PC-9 (cell line): Measurements from ENCODE around the gene ST6GALNAC3. TPM values are rescaled to one million over a fixed set of nuclear protein-coding genes. Genes with fewer than 3 reads are reported as not detected.

Source experiments
- BruUV-seq: library from RNA; stranded (reverse); fragments of 400-500 nt; replicated peaks from 2 replicates; lab custom pipeline; 2021; lab: Mats Ljungman, UMichigan
- CTCF ChIA-PET: fragments of 300-600 bp; sonication (Branson Sonifier 250); formaldehyde crosslinking; loops from one replicate; lab custom pipeline; 2022; ENCODE audit warnings: antibody characterized with exemption; lab: Charles Lee
- POLR2A ChIA-PET: fragments of 300-600 bp; sonication (Branson Sonifier 250); formaldehyde crosslinking; loops from one replicate; lab custom pipeline; 2022; ENCODE audit warnings: antibody characterized with exemption; ENCODE audit not compliant: unreplicated experiment; lab: Charles Lee
- DNase-seq, 2 experiments: peaks; one replicate each; pipeline versions ENCODE4 v3.0.0 to v3.0.0-alpha.2; 2015 to 2022; ENCODE audit warnings: mixed read lengths in 1 of 2
- H2AFZ ChIP-seq: fragments of 200-600 bp; sonication (generic); 2 replicates; pipeline ENCODE4 v1.8.1; 2017; ENCODE audit warnings: antibody characterized with exemption
- H3F3A ChIP-seq: fragments of 200-600 bp; sonication (generic); 2 replicates; pipeline ENCODE4 v1.8.1; 2017; ENCODE audit warnings: antibody characterized with exemption, mild to moderate bottlenecking, low read depth; ENCODE audit not compliant: insufficient read depth
- H3K27ac ChIP-seq: fragments of 200-600 bp; sonication (generic); 2 replicates; pipeline ENCODE4 v1.6.1; 2016; ENCODE audit warnings: mixed run types
- H3K27me3 ChIP-seq: fragments of 200-600 bp; sonication (generic); 2 replicates; pipeline ENCODE4 v1.6.1; 2016; ENCODE audit warnings: low read depth, mixed run types; ENCODE audit not compliant: insufficient read depth
- H3K36me3 ChIP-seq: fragments of 200-600 bp; sonication (generic); 2 replicates; pipeline ENCODE4 v1.6.1; 2016; ENCODE audit warnings: low read depth, mixed run types
- H3K4me1 ChIP-seq: fragments of 200-600 bp; sonication (generic); replicated peaks from 2 replicates; pipeline ENCODE4 v1.6.1; 2016; ENCODE audit warnings: mixed run types; ENCODE audit not compliant: insufficient read depth
- H3K4me2 ChIP-seq: fragments of 200-600 bp; sonication (generic); 2 replicates; pipeline ENCODE4 v1.6.1; 2017; ENCODE audit warnings: mixed run types
- H3K4me3 ChIP-seq: fragments of 200-600 bp; sonication (generic); 2 replicates; pipeline ENCODE4 v1.6.1; 2016; ENCODE audit warnings: mixed run types
- H3K79me2 ChIP-seq: fragments of 200-600 bp; sonication (generic); 2 replicates; pipeline ENCODE4 v1.6.1; 2017; ENCODE audit warnings: low read depth, mixed run types
- H3K9me2 ChIP-seq: fragments of 200-600 bp; sonication (generic); 2 replicates; pipeline ENCODE4 v1.8.1; 2017; ENCODE audit warnings: mild to moderate bottlenecking; ENCODE audit not compliant: insufficient read depth
- H3K9me3 ChIP-seq: fragments of 200-600 bp; sonication (generic); 2 replicates; pipeline ENCODE4 v1.8.1; 2016; ENCODE audit warnings: low read depth; ENCODE audit not compliant: insufficient read depth
- H4K20me1 ChIP-seq: fragments of 200-600 bp; sonication (generic); 2 replicates; pipeline ENCODE4 v1.8.1; 2017; ENCODE audit not compliant: insufficient read depth
- EZH2 ChIP-seq: fragments of 200-600 bp; sonication (generic); IDR thresholded peaks from 2 replicates; pipeline ENCODE4 v1.8.0; 2017; ENCODE audit warnings: antibody characterized with exemption, low read depth
- intact Hi-C: fragments of 100-400 bp; cut with micrococcal nuclease; formaldehyde crosslinking; loops from one replicate; pipeline ENCODE4 v1.10.0; 2022; ENCODE audit not compliant: unreplicated experiment
- total RNA-seq: library from RNA; stranded (reverse); gene quantifications from 2 replicates; pipeline ENCODE4 v1.2.3, GENCODE V29; 2021
- TF ChIP-seq, protein P1 (sequence below): fragments of 200-600 bp; sonication (generic); conservative IDR thresholded peaks from 2 replicates; pipeline ENCODE4 v1.6.1; 2017; ENCODE audit warnings: mixed run types, antibody characterized with exemption, mild to moderate bottlenecking, moderate library complexity

Gene ST6GALNAC3
- total RNA-seq, 1 experiment from 2014 or later, result 0.04 TPM

DNA sequence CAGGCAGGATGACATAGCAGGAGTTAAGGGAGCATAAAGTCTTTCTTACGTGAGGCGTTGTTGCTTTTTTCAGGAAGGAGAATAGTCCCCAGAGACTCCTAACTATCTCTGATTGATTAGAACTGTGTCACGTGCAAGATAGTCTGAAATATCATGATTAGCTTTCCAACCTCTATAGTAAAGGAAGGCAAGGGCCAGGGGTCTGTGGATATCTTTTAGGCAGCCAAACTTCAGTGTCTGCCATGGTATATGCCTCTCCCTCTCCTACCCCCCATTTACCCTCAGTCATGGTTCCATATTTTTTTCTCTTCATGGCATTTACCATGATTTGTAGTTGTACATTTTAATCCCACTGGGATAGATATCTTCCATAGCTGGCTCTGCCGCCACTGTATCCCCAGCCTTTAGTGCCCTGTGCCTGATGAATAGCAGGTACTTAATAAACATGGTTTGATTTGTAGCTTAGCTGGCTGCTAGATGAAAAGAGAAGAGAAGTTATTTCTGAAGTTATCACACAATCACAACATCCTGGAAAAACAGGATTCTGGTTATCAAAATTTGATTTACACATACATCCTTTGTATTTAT lies 474.1 kb downstream of the ST6GALNAC3 start:
- TF ChIP-seq EZH2, result no peak
- TF ChIP-seq, protein P1, sequence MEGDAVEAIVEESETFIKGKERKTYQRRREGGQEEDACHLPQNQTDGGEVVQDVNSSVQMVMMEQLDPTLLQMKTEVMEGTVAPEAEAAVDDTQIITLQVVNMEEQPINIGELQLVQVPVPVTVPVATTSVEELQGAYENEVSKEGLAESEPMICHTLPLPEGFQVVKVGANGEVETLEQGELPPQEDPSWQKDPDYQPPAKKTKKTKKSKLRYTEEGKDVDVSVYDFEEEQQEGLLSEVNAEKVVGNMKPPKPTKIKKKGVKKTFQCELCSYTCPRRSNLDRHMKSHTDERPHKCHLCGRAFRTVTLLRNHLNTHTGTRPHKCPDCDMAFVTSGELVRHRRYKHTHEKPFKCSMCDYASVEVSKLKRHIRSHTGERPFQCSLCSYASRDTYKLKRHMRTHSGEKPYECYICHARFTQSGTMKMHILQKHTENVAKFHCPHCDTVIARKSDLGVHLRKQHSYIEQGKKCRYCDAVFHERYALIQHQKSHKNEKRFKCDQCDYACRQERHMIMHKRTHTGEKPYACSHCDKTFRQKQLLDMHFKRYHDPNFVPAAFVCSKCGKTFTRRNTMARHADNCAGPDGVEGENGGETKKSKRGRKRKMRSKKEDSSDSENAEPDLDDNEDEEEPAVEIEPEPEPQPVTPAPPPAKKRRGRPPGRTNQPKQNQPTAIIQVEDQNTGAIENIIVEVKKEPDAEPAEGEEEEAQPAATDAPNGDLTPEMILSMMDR, result no peak
- ChIA-PET POLR2A (no interaction called here), CTCF (no interaction called here)
- no peaks in the 10 kb centered on the region for H3K36me3 ChIP-seq
- no peaks in the 10 kb centered on the region for H3K9me2 ChIP-seq
- no peaks in the 10 kb centered on the region for H3K9me3 ChIP-seq
- BruUV-seq, result no TSS peak
- no peaks in the 10 kb centered on the region for H3K27me3 ChIP-seq
- H3K4me1 ChIP-seq, result no peaks in the 10 kb centered on the region
- H3K79me2 ChIP-seq, result no peaks in the 10 kb centered on the region
- H3K27ac ChIP-seq, result no peak overlapping the region
- no peak overlapping the region for H3K4me3 ChIP-seq
- H3F3A ChIP-seq, result no peaks in the 10 kb centered on the region
- no peak for DNase-seq
- H4K20me1 ChIP-seq, result no peaks in the 10 kb centered on the region
- H3K4me2 ChIP-seq, result no peak overlapping the region
- H2AFZ ChIP-seq, result no peak overlapping the region
- intact Hi-C loops, result no loop called here

DNA sequence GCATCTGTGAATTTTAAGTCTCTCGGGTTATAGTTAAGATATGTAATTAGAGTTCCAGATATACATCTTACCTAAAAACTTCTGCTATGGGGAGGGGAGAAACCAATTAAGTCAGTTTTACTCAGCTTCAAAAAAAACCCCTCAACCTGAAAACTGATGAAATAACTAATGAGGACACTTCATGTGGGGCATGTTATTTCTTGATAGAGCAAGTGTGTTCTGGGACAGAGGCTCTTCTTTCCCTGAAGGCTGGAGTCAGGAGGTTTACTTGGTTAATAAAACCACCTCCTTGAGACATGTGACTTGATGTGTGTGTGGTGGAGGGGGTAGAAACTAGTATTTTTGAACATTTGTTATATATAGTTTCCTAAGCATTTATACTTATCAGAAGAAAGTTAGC lies 479.7 kb downstream of the ST6GALNAC3 start:
- Histone ChIP-seq H4K20me1 (no peaks in the 10 kb centered on the region), H3K9me2 (no peaks in the 10 kb centered on the region; the same call in 1 of the 2 replicates), H3K27me3 (no peaks in the 10 kb centered on the region), H3K4me1 (no peaks in the 10 kb centered on the region), H3K4me2 (no peak overlapping the region), H2AFZ (no peak overlapping the region), H3K79me2 (no peaks in the 10 kb centered on the region), H3K36me3 (no peaks in the 10 kb centered on the region), H3K9me3 (no peaks in the 10 kb centered on the region), H3F3A (no peaks in the 10 kb centered on the region), H3K27ac (no peak overlapping the region), H3K4me3 (no peak overlapping the region)
- BruUV-seq, result no TSS peak
- TF ChIP-seq, protein P1, result no peak
- TF ChIP-seq EZH2, result no peak
- CTCF ChIA-PET, result no interaction called here
- intact Hi-C loops, result no loop called here
- no peak for DNase-seq
- POLR2A ChIA-PET, result no interaction called here

DNA sequence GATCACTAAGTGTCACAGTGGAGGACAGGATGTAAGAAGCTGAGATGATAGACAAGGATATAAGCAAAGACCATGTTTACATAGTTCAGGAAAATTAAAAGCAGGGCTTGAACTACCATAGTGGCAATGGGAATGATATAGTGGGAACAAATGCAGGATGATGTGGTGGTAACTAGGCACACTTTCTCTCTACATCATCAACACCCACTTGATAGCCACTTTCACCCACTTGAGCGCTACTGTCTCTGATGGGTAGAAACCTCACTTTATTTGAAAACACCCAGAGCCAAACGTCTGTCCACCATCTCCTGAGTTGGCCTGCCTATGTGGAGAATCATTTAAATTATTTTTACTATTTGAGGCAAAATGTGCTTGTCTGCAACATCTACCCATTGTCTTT lies 487.7 kb downstream of the ST6GALNAC3 start:
- intact Hi-C loops, result no loop called here
- CTCF ChIA-PET, result no interaction called here
- Histone ChIP-seq H4K20me1 (peaks cover 4% of the 10 kb centered on the region; the same call in 1 of the 2 replicates), H3K4me1 (no peaks in the 10 kb centered on the region), H3K79me2 (no peaks in the 10 kb centered on the region), H3K27me3 (peaks cover 7% of the 10 kb centered on the region; the same call in 1 of the 2 replicates), H3K9me3 (no peaks in the 10 kb centered on the region), H3K4me2 (no peak overlapping the region), H3K9me2 (no peaks in the 10 kb centered on the region), H3F3A (no peaks in the 10 kb centered on the region), H3K27ac (no peak overlapping the region), H2AFZ (no peak overlapping the region), H3K36me3 (no peaks in the 10 kb centered on the region), H3K4me3 (no peak overlapping the region)
- POLR2A ChIA-PET, result no interaction called here
- no TSS peak for BruUV-seq
- DNase-seq, result no peak
- no peak for TF ChIP-seq EZH2
- TF ChIP-seq, protein P1, result no peak
